Activated B cell treated with CpG ODN at 0.5 μM for 24 hours (primary cell): Measurements from ENCODE around the gene DLGAP1. TPM values are rescaled to one million over a fixed set of nuclear protein-coding genes. Genes with fewer than 3 reads are reported as not detected.

Experiments
- ATAC-seq: fragments of 200-7000 bp; cut with Tn5 transposase; one replicate; pipeline ENCODE4 v1.10.0; 2021; ENCODE audit warnings: low read depth, mild to moderate bottlenecking, moderate library complexity
- CTCF ChIA-PET: fragments of 350-600 bp; sonication (Branson Sonifier 250); formaldehyde crosslinking; loops from one replicate; lab custom pipeline; 2021; ENCODE audit warnings: antibody characterized with exemption; lab: Charles Lee
- POLR2A ChIA-PET: fragments of 350-600 bp; sonication (Branson Sonifier 250); formaldehyde crosslinking; loops from one replicate; lab custom pipeline; 2021; ENCODE audit warnings: antibody characterized with exemption; lab: Charles Lee
- DNase-seq: peaks from one replicate; pipeline ENCODE4 v3.0.0; 2022
- H3K27ac Mint-ChIP-seq: one replicate; pipeline ENCODE4 v1.8.0; 2020; ENCODE audit warnings: mixed read lengths
- H3K27me3 Mint-ChIP-seq: one replicate; pipeline ENCODE4 v1.8.0; 2021; ENCODE audit warnings: mixed read lengths
- H3K36me3 Mint-ChIP-seq: one replicate; pipeline ENCODE4 v1.8.0; 2021; ENCODE audit warnings: low read depth, mixed read lengths
- H3K4me1 Mint-ChIP-seq: one replicate; pipeline ENCODE4 v1.8.0; 2021; ENCODE audit warnings: mixed read lengths
- H3K4me3 Mint-ChIP-seq: one replicate; pipeline ENCODE4 v1.8.0; 2020; ENCODE audit warnings: mild to moderate bottlenecking, mixed read lengths
- H3K9me3 Mint-ChIP-seq: one replicate; pipeline ENCODE4 v1.8.0; 2020; ENCODE audit warnings: mixed read lengths
- CTCF ChIP-seq: fragments of 200-600 bp; IDR thresholded peaks from one replicate; pipeline ENCODE4 v1.8.0; 2022; ENCODE audit warnings: antibody characterized with exemption, mild to moderate bottlenecking
- intact Hi-C: fragments of 100-400 bp; cut with micrococcal nuclease; formaldehyde crosslinking; loops from one replicate; pipeline ENCODE4 v1.15.1; 2024
- total RNA-seq: library from RNA; stranded (reverse); gene quantifications from 2 replicates; pipeline ENCODE4 v1.2.3, GENCODE V29; 2022

Gene DLGAP1
- total RNA-seq, 1 donor from 2014 or later = 0.18 TPM

- peaks cover 8% of the 10 kb centered on the region for H3K27me3 Mint-ChIP-seq
- ChIA-PET CTCF (no interaction called here), POLR2A (no interaction called here)
- DNase-seq (no peak), ATAC-seq (no peak)
- no peak overlapping the region for H3K4me3 Mint-ChIP-seq
- TF ChIP-seq CTCF = no peak
- no peaks in the 10 kb centered on the region for H3K4me1 Mint-ChIP-seq
- H3K27ac Mint-ChIP-seq = no peak overlapping the region
- H3K36me3 Mint-ChIP-seq = no peaks in the 10 kb centered on the region
- intact Hi-C loops = no loop called here
- no peaks in the 10 kb centered on the region for H3K9me3 Mint-ChIP-seq
Observed at GRCh38 chr18:3842844-3843243, 612.3 kb downstream of the DLGAP1 start.

- intact Hi-C loops = no loop called here
- ChIA-PET POLR2A (no interaction called here), CTCF (no interaction called here)
- Mint-ChIP-seq H3K4me3 (no peak overlapping the region), H3K27me3 (peaks cover 10% of the 10 kb centered on the region), H3K9me3 (no peaks in the 10 kb centered on the region), H3K4me1 (no peaks in the 10 kb centered on the region), H3K27ac (no peak overlapping the region), H3K36me3 (no peaks in the 10 kb centered on the region)
- no peak for DNase-seq
- no peak for ATAC-seq
- no peak for TF ChIP-seq CTCF
Observed at GRCh38 chr18:3840766-3841165, 614.3 kb downstream of the DLGAP1 start.

GRCh38 chr18:3839581-3839981 lies 615.5 kb downstream of the DLGAP1 start:
- Mint-ChIP-seq H3K9me3 (no peaks in the 10 kb centered on the region), H3K27ac (no peak overlapping the region), H3K4me1 (no peaks in the 10 kb centered on the region), H3K36me3 (no peaks in the 10 kb centered on the region), H3K27me3 (peaks cover 10% of the 10 kb centered on the region), H3K4me3 (no peak overlapping the region)
- no peak for TF ChIP-seq CTCF
- ATAC-seq (no peak), DNase-seq (no peak)
- intact Hi-C loops = no loop called here
- CTCF ChIA-PET = no interaction called here
- POLR2A ChIA-PET = no interaction called here

- no peak for TF ChIP-seq CTCF
- Mint-ChIP-seq H3K4me1 (no peaks in the 10 kb centered on the region), H3K27ac (no peak overlapping the region), H3K9me3 (no peaks in the 10 kb centered on the region), H3K36me3 (no peaks in the 10 kb centered on the region), H3K27me3 (peaks cover 10% of the 10 kb centered on the region), H3K4me3 (no peak overlapping the region)
- DNase-seq (no peak), ATAC-seq (no peak)
- intact Hi-C loops = no loop called here
- ChIA-PET CTCF (no interaction called here), POLR2A (no interaction called here)
Observed at GRCh38 chr18:3836483-3837335, 618.4 kb downstream of the DLGAP1 start.

- H3K27me3 Mint-ChIP-seq = peaks cover 3% of the 10 kb centered on the region
- CTCF ChIA-PET = no interaction called here
Observed at GRCh38 chr18:3832025-3832638, 623.0 kb downstream of the DLGAP1 start.

More at GRCh38 chr18:3832025-3832638, 623.0 kb downstream of the DLGAP1 start:
- Mint-ChIP-seq H3K36me3 (no peaks in the 10 kb centered on the region), H3K4me3 (no peak overlapping the region), H3K27ac (no peak overlapping the region), H3K9me3 (no peaks in the 10 kb centered on the region), H3K4me1 (no peaks in the 10 kb centered on the region)
- no peak for DNase-seq
- intact Hi-C loops = no loop called here
- no peak for TF ChIP-seq CTCF
- POLR2A ChIA-PET = no interaction called here
- no peak for ATAC-seq
